HUDEP-2 (cell line): ENCODE results near the gene SOCS2.
"Not testable (repeated sequence)": the region's sequence is repeated elsewhere in the genome, so short reads cannot be mapped to it uniquely, and the experiment has no call there.

Source experiments
- DNase-seq, 76 experiments: peaks; one replicate each; lab custom pipeline; 2025; ENCODE audit not compliant: unreplicated experiment in 76 of 76; lab: John Stamatoyannopoulos, UW

Gene SOCS2

GRCh38 chr12:93624595-93625294 is 52.3 kb downstream of the SOCS2 start:
- peak in 1 of 76 experiments; percentile 22 for DNase-seq

DNA sequence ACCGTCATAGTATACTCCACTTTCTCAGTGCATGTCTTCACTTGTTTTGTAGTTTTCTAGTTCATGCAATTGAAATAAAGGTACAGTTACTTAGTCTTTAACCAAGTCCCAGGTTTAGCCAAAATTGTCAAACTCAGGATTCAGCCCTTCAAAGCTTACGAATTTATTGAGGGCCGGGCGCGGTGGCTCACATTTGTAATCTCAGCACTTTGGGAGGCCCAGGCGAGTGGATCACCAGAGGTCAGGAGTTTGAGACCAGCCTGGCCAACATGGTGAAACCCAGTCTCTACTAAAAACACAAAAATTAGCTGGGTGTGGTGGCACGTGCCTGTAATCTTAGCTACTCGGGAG is 52.8 kb downstream of the SOCS2 start:
- DNase-seq: not testable (repeated sequence)

DNA sequence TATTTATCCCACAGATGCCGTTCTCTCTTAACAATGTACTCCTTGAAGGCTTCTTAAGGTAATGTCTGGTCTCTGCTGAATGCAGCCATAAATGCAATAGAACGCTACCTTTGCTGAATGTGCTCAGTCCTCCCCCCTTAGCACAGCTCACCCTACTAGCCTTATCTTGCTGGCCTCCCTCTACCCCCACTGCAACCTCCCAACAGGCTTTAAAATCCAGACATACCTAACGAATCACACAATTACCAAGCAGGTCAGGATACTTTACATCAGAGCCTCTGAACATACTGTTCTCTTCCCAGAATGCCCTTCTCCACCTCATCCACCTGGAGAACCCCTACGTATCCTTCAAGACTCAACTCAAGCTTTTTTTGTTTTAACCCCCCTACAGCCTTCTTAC is 53.7 kb downstream of the SOCS2 start:
- no peak for DNase-seq
